NCI-H345 treated with DMSO at 0.1 percent for 48 hours (cell line): Measurements from ENCODE around the gene MOB1A.

Source experiments
- DNase-seq: peaks from one replicate; lab custom pipeline; 2025; ENCODE audit not compliant: unreplicated experiment; lab: John Stamatoyannopoulos, UW

Gene MOB1A

GRCh38 chr2:74109551-74109950 is 69.1 kb downstream of the MOB1A start:
- no peak for DNase-seq

- no peak for DNase-seq
Measured at GRCh38 chr2:74107071-74107470, 71.6 kb downstream of the MOB1A start.

- DNase-seq: no peak
Measured at GRCh38 chr2:74105413-74105812, 73.3 kb downstream of the MOB1A start.

GRCh38 chr2:74104839-74105238 is 73.8 kb downstream of the MOB1A start:
- DNase-seq: no peak

- no peak for DNase-seq
Measured at GRCh38 chr2:74103763-74104162, 74.9 kb downstream of the MOB1A start.
